CD4-positive, alpha-beta T cell (primary cell): Measurements from ENCODE around the gene DACT3. TPM values are rescaled to one million over a fixed set of nuclear protein-coding genes. Genes with fewer than 3 reads are reported as not detected.

Source experiments
- ATAC-seq: fragments of 200-7000 bp; cut with Tn5 transposase; one replicate; pipeline ENCODE4 v1.10.0; 2022; ENCODE audit warnings: mild to moderate bottlenecking; ENCODE audit not compliant: poor library complexity
- CTCF ChIA-PET: fragments of 350-600 bp; sonication (Branson Sonifier 250); formaldehyde crosslinking; loops from one replicate; lab custom pipeline; 2021; ENCODE audit warnings: antibody characterized with exemption, inconsistent platforms; lab: Charles Lee
- POLR2A ChIA-PET: fragments of 350-600 bp; sonication (Branson Sonifier 250); formaldehyde crosslinking; loops from one replicate; lab custom pipeline; 2021; ENCODE audit warnings: antibody characterized with exemption, inconsistent platforms; lab: Charles Lee
- DNase-seq, 14 experiments: peaks; one replicate each; pipeline ENCODE4 v3.0.0-alpha.2; 2013 to 2020; ENCODE audit warnings: mixed read lengths in 2 of 14
- H3K27ac ChIP-seq, 2 donors: one replicate each; pipeline versions ENCODE4 v1.5.1 to v1.7.0; 2013; ENCODE audit warnings: low read length in 2 of 2, low read depth in 1 of 2, mild to moderate bottlenecking in 1 of 2
- H3K27me3 ChIP-seq, 2 experiments: 1 replicate in 1 of 2; 2 replicates in 1 of 2; pipeline versions ENCODE4 v1.6.1 to v1.7.0; 2013; ENCODE audit warnings: low read length in 2 of 2, control low read depth in 1 of 2, mild to moderate bottlenecking in 1 of 2, moderate library complexity in 1 of 2; ENCODE audit not compliant: insufficient read depth in 2 of 2, control insufficient read depth in 1 of 2
- H3K36me3 ChIP-seq: one replicate; pipeline ENCODE4 v1.6.1; 2013; ENCODE audit warnings: low read length, control low read depth; ENCODE audit not compliant: insufficient read depth
- H3K4me1 ChIP-seq: one replicate; pipeline ENCODE4 v1.6.1; 2013; ENCODE audit warnings: low read length, control low read depth; ENCODE audit not compliant: insufficient read depth
- H3K4me3 ChIP-seq: one replicate; pipeline ENCODE4 v1.5.1; 2013; ENCODE audit warnings: mild to moderate bottlenecking, low read length, moderate library complexity
- H3K9me3 ChIP-seq, 2 experiments: 1 replicate in 1 of 2; 2 replicates in 1 of 2; pipeline versions ENCODE4 v1.6.1 to v1.7.0; 2013; ENCODE audit warnings: low read length in 2 of 2, mild to moderate bottlenecking in 2 of 2, control low read depth in 1 of 2, moderate library complexity in 1 of 2; ENCODE audit not compliant: control insufficient read depth in 1 of 2, insufficient read depth in 1 of 2
- H3K27ac Mint-ChIP-seq: one replicate; pipeline ENCODE4 v1.8.0; 2020; ENCODE audit warnings: mixed read lengths
- H3K27me3 Mint-ChIP-seq: one replicate; pipeline ENCODE4 v1.8.0; 2021; ENCODE audit warnings: mixed read lengths
- H3K36me3 Mint-ChIP-seq: one replicate; pipeline ENCODE4 v1.8.0; 2021; ENCODE audit warnings: low read depth, mixed read lengths
- H3K4me1 Mint-ChIP-seq: one replicate; pipeline ENCODE4 v1.8.0; 2021; ENCODE audit warnings: low read depth, mixed read lengths
- H3K4me3 Mint-ChIP-seq: one replicate; pipeline ENCODE4 v1.8.0; 2020; ENCODE audit warnings: mild to moderate bottlenecking, mixed read lengths
- H3K9me3 Mint-ChIP-seq: one replicate; pipeline ENCODE4 v1.8.0; 2020; ENCODE audit warnings: mixed read lengths
- CTCF ChIP-seq: fragments of 200-600 bp; IDR thresholded peaks from one replicate; pipeline ENCODE4 v1.8.0; 2022; ENCODE audit warnings: antibody characterized with exemption, mild to moderate bottlenecking
- intact Hi-C, 2 experiments: fragments of 100-400 bp; cut with DNase I in 1 of 2; cut with micrococcal nuclease in 1 of 2; formaldehyde crosslinking; loops; one replicate each; pipeline versions ENCODE4 v1.15.1 to v1.9.0; 2023 to 2025; cut with DNase I, micrococcal nuclease
- total RNA-seq, 174 experiments: library from RNA in 2 of 174; stranded (reverse) in 2 of 174; gene quantifications; one replicate each; pipeline ENCODE4 v1.2.3 and lab custom pipeline; 2021 to 2026

Gene DACT3
- total RNA-seq, 2 experiments from 2014 or later, result 0.11 TPM

DNA sequence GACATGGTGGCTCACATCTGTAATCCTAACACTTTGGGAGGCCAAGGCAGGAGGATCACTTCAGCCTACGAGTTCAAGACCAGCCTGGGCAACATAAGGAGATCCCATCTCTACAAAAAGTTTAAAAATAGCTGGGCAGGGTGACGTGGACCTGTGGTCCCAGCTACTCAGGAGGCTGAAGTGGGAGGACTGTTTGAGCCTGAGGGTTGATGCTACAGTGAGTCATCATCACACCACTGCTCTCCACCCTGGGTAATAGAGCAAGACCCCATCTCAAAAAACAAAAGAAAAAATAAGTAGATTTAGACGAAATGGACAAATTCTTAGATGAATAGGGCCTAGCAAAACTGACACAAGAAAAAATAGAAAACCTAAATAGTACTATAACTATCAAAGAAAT, 14.6 kb downstream of the DACT3 start:
- peaks cover 9% of the 10 kb centered on the region for H3K4me1 ChIP-seq
- H3K4me3 ChIP-seq, result no peak overlapping the region
- intact Hi-C loops, result no loop called here
- ATAC-seq (no peak), DNase-seq (no peak)
- POLR2A ChIA-PET, result interaction anchor here (0.9 kb wide), 1 partner anchor 46 kb away, joined by 3 read pairs; the partner anchor contains the start of gene CALM3
- peaks cover 23 to 25% of the 10 kb centered on the region in 2 experiments for H3K27me3 ChIP-seq
- peaks cover 39% of the 10 kb centered on the region for H3K27me3 Mint-ChIP-seq
- no peaks in the 10 kb centered on the region for H3K36me3 ChIP-seq
- no peak for TF ChIP-seq CTCF
- no peak overlapping the region for H3K27ac Mint-ChIP-seq
- no peak overlapping the region for H3K4me3 Mint-ChIP-seq
- no peak overlapping the region for H3K27ac ChIP-seq
- CTCF ChIA-PET, result no interaction called here
- no peaks in the 10 kb centered on the region for H3K36me3 Mint-ChIP-seq
- peaks cover 14% of the 10 kb centered on the region for H3K4me1 Mint-ChIP-seq
- peaks cover 5% of the 10 kb centered on the region in 2 experiments for H3K9me3 ChIP-seq
- peaks cover 6% of the 10 kb centered on the region for H3K9me3 Mint-ChIP-seq

DNA sequence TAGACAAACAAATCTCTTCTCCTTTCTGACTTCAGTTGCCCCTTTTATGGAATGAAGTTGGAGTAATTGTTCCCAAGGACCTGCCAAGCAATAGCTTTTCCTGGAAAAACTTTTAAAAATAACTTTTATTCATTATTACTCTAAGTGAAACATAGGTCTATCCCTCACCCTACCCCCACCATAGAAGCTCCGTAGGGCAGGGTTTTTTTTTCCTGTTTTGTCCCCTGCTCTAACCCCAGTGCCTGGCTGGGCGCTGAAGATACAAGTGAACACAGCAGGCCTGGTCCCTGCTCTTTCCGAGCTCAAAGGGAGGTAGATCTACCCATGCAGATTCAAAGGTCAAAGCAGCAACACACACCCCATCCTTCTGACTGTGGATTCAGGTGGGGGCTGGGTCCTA, 16.3 kb downstream of the DACT3 start:
- peaks cover 31% of the 10 kb centered on the region for H3K27me3 Mint-ChIP-seq
- peaks cover 8% of the 10 kb centered on the region for H3K4me1 Mint-ChIP-seq
- no peak for TF ChIP-seq CTCF
- POLR2A ChIA-PET, result no interaction called here
- DNase-seq (no peak), ATAC-seq (no peak)
- no peak overlapping the region for H3K27ac ChIP-seq
- H3K27me3 ChIP-seq, result peaks cover 16 to 18% of the 10 kb centered on the region in 2 experiments
- H3K4me3 ChIP-seq, result no peak overlapping the region
- H3K4me3 Mint-ChIP-seq, result no peak overlapping the region
- H3K9me3 Mint-ChIP-seq, result peaks cover 6% of the 10 kb centered on the region
- H3K27ac Mint-ChIP-seq, result no peak overlapping the region
- CTCF ChIA-PET, result interaction anchor here (1.3 kb wide), 1 partner anchor 17 kb away, joined by 5 read pairs; no protein-coding TSS in a partner anchor
- peaks cover 5% of the 10 kb centered on the region in 2 experiments for H3K9me3 ChIP-seq
- H3K36me3 ChIP-seq, result no peaks in the 10 kb centered on the region
- no peaks in the 10 kb centered on the region for H3K36me3 Mint-ChIP-seq
- H3K4me1 ChIP-seq, result peaks cover 14% of the 10 kb centered on the region
- intact Hi-C loops, result no loop called here

GRCh38 chr19:46640656-46641055, 20.3 kb downstream of the DACT3 start:
- H3K4me3 Mint-ChIP-seq, result peak overlapping the region; percentile 65
- POLR2A ChIA-PET, result interaction anchor here (0.6 kb wide), 1 partner anchor 18 kb away, joined by 3 read pairs; no protein-coding TSS in a partner anchor
- CTCF ChIA-PET, result no interaction called here

More at GRCh38 chr19:46640656-46641055, 20.3 kb downstream of the DACT3 start:
- Histone ChIP-seq H3K9me3 (no peaks in the 10 kb centered on the region), H3K36me3 (no peaks in the 10 kb centered on the region), H3K27ac (no peak overlapping the region), H3K27me3 (no peaks in the 10 kb centered on the region), H3K4me1 (peaks cover 38% of the 10 kb centered on the region), H3K4me3 (no peak overlapping the region)
- ATAC-seq (no peak), DNase-seq (no peak)
- no peak for TF ChIP-seq CTCF
- Mint-ChIP-seq H3K27ac (no peak overlapping the region), H3K36me3 (no peaks in the 10 kb centered on the region), H3K9me3 (no peaks in the 10 kb centered on the region), H3K27me3 (peaks cover 7% of the 10 kb centered on the region), H3K4me1 (no peaks in the 10 kb centered on the region)
- intact Hi-C loops, result no loop called here
